Measurements from ENCODE around the gene AEBP1. TPM values are rescaled to one million over a fixed set of nuclear protein-coding genes. Genes with fewer than 3 reads are reported as not detected.
A peak's percentile ranks its signal among the peaks of the same experiment; 100 is the strongest.

AEBP1 gene
- total and polyA plus RNA-seq, 2 of the 4 experiments (the other 2 are of a cell fraction), result 1.1 to 5.7 TPM

DNA sequence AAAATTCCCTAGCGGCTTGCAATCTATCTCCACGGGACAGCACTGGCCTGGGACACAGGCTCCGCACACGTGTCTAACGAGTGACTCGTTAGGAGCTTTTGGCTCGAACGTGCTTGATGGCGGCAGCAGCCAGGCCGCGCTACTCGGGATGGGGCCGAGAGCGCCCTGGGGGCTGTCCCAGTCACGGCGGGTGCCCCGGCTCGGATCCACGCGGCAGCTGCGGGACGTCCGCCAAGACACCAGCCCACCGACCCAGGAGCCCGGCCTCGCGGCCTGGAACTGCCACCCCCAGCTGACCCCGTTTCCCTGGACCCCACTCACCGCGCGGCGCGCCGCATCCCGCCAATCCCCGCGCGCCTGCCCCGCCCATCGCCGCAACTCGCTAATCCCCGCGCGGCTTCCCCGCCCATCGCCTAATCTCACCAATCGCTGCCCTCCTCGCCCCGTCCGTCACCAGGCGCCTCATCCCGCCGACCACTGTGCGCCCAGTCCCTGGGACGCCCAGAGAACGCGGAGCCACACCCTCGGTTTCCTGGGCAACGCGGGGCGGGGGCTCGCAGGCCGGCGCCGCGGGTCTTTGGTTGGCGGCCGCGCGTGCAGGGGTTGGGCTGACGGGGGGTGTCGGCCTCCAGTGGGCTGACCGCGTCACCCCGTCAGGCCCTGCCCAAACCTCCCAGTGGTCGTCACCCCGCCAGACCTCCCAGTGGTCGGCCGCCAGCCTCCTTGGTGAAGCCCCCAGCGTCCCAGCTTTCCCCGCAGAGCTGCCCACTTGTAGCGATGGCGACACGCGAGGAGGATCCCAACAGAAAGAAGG is 19.3 kb downstream of the AEBP1 start, which contains the start of gene POLD2:
Gene POLD2 (minus strand): TSS at position 359 of the 814 bp plus-strand sequence. CDS start 1,495 bp downstream, outside the sequence.
- ChIA-PET CTCF (interaction anchor here (1.0 kb wide), 1 partner anchor 73 kb away, joined by 3 read pairs; no protein-coding TSS in a partner anchor), POLR2A (ENCODE audit: unreplicated experiment) (no interaction called here)
- Histone ChIP-seq H3K4me1 (ENCODE audit: control insufficient read depth, insufficient read depth, low read length) (peaks cover 6% of the 10 kb centered on the region), H3K56ac (ENCODE audit: extremely low read depth, insufficient read depth, low read length) (peak within 1 kb of the TSS; percentile 76), H3K4me2 (ENCODE audit: low read depth, low read length) (peak within 1 kb of the TSS; percentile 99), H3K9ac (ENCODE audit: low read depth, low read length) (peak within 1 kb of the TSS; percentile 77), H3K4me3 (ENCODE audit: insufficient read depth, low read depth, low read length) (peak within 1 kb of the TSS; percentile 92), H2BK15ac (ENCODE audit: low read depth, low read length) (no peak within 1 kb of the TSS), H3K79me1 (ENCODE audit: low read depth in 1 of 2, low read length in 2 of 2) (peaks cover 17 to 44% of the 10 kb centered on the region in 2 experiments), H2BK120ac (ENCODE audit: low read depth, low read length) (peak within 1 kb of the TSS; percentile 19; the same call in 1 of the 2 replicates), H2AK9ac (replicated peaks; ENCODE audit: low read depth, low read length, poor library complexity) (peak within 1 kb of the TSS; percentile 96), H4K5ac (ENCODE audit: low read depth, low read length) (peak within 1 kb of the TSS; percentile 47), H2BK5ac (ENCODE audit: low read depth, low read length, poor library complexity, severe bottlenecking) (peak within 1 kb of the TSS; percentile 76), H2BK20ac (ENCODE audit: low read depth, low read length) (no peak within 1 kb of the TSS), H2AFZ (replicated peaks; ENCODE audit: low read length, poor library complexity) (peak within 1 kb of the TSS; percentile 98), H3K18ac (ENCODE audit: low read depth, low read length) (peak within 1 kb of the TSS; percentile 0; the same call in 1 of the 2 replicates), H3K27me3 (ENCODE audit: control insufficient read depth, insufficient read depth, low read length) (no peaks in the 10 kb centered on the region), H3K9me3 (ENCODE audit: control insufficient read depth, insufficient read depth, low read length) (peaks cover 4% of the 10 kb centered on the region), H3K23ac (ENCODE audit: low read depth, low read length) (peak within 1 kb of the TSS; percentile 93), H3K27ac (ENCODE audit: insufficient read depth, low read length) (peak within 1 kb of the TSS; percentile 62), H4K20me1 (ENCODE audit: insufficient read depth, low read length) (no peaks in the 10 kb centered on the region; the same call in 1 of the 2 replicates), H4K8ac (ENCODE audit: low read depth in 2 of 2, low read length in 2 of 2) (peak within 1 kb of the TSS; percentile 56 to 87), H4K91ac (ENCODE audit: insufficient read depth, low read depth, low read length) (peak within 1 kb of the TSS; percentile 73), H3K14ac (replicated peaks; ENCODE audit: low read depth, low read length) (peak within 1 kb of the TSS; percentile 91), H3K9me1 (ENCODE audit: insufficient read depth, low read length) (peaks cover 16% of the 10 kb centered on the region), H2AK5ac (ENCODE audit: low read depth, low read length) (peak within 1 kb of the TSS; percentile 47; the same call in 1 of the 2 replicates), H3K4ac (ENCODE audit: low read depth, low read length) (peak within 1 kb of the TSS; percentile 83), H3K36me3 (ENCODE audit: control insufficient read depth, insufficient read depth, low read length) (peaks cover 18% of the 10 kb centered on the region)
- ATAC-seq (ENCODE audit: low read depth) (peak; percentile 100), DNase-seq (peak; percentile 92)
- no TSS peak for BruUV-seq (replicated peaks)
- intact Hi-C loops (cut with micrococcal nuclease), result loop anchor here (1.0 to 2.0 kb wide), 2 partner anchors 41 to 51 kb away; partner anchors contain the start of gene POLM
- in situ Hi-C loops (cut with MboI; ENCODE audit: low sequenced_read_pairs), result loop anchor here (10.0 kb wide), 1 partner anchor 71 kb away; no protein-coding TSS in a partner anchor
- WGBS, 2 experiments (ENCODE audit: extremely low coverage in 2 of 2, insufficient read length in 1 of 2), result 0% methylated on average over 49 of the region's 86 CpGs; no CpG with 5 or more reads in 1 of the 2 experiments
- dilution Hi-C loops (cut with HindIII; ENCODE audit: low sequenced_read_pairs, unreplicated experiment), result no loop called here
- peak; percentile 19 for TF ChIP-seq RCOR1 (IDR thresholded peaks at IDR 0.05; ENCODE audit: insufficient replicate concordance, low read length)
- TF ChIP-seq CEBPB (IDR thresholded peaks at IDR 0.05; ENCODE audit: low read depth, low read length), result no peak
- TF ChIP-seq, protein P1, sequence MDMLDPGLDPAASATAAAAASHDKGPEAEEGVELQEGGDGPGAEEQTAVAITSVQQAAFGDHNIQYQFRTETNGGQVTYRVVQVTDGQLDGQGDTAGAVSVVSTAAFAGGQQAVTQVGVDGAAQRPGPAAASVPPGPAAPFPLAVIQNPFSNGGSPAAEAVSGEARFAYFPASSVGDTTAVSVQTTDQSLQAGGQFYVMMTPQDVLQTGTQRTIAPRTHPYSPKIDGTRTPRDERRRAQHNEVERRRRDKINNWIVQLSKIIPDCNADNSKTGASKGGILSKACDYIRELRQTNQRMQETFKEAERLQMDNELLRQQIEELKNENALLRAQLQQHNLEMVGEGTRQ (IDR thresholded peaks at IDR 0.05; ENCODE audit: low read depth, low read length), result peak; percentile 67
- TF ChIP-seq FOS (IDR thresholded peaks at IDR 0.05; ENCODE audit: low read depth, low read length), result no peak
- 0 out of 2 replicates have a peak, but pooled peaks have one; percentile 4 for TF ChIP-seq SMC3 (IDR thresholded peaks at IDR 0.05; ENCODE audit: low read depth, low read length)
- TF ChIP-seq NFE2L2 (IDR thresholded peaks at IDR 0.05; ENCODE audit: low read depth, low read length), result no peak
- TF ChIP-seq MAFK (IDR thresholded peaks at IDR 0.05; ENCODE audit: low read depth, low read length), result no peak
- no peak; the same call in 1 of the 2 replicates for TF ChIP-seq RAD21 (IDR thresholded peaks at IDR 0.05; ENCODE audit: low read length)
- TF ChIP-seq, protein P2, sequence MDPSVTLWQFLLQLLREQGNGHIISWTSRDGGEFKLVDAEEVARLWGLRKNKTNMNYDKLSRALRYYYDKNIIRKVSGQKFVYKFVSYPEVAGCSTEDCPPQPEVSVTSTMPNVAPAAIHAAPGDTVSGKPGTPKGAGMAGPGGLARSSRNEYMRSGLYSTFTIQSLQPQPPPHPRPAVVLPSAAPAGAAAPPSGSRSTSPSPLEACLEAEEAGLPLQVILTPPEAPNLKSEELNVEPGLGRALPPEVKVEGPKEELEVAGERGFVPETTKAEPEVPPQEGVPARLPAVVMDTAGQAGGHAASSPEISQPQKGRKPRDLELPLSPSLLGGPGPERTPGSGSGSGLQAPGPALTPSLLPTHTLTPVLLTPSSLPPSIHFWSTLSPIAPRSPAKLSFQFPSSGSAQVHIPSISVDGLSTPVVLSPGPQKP (IDR thresholded peaks at IDR 0.05; ENCODE audit: borderline replicate concordance, low read depth, low read length), result no peak
- peak; percentile 93 for TF ChIP-seq MAZ (IDR thresholded peaks at IDR 0.05; ENCODE audit: borderline replicate concordance, low read depth, low read length)
- TF ChIP-seq, protein P3, sequence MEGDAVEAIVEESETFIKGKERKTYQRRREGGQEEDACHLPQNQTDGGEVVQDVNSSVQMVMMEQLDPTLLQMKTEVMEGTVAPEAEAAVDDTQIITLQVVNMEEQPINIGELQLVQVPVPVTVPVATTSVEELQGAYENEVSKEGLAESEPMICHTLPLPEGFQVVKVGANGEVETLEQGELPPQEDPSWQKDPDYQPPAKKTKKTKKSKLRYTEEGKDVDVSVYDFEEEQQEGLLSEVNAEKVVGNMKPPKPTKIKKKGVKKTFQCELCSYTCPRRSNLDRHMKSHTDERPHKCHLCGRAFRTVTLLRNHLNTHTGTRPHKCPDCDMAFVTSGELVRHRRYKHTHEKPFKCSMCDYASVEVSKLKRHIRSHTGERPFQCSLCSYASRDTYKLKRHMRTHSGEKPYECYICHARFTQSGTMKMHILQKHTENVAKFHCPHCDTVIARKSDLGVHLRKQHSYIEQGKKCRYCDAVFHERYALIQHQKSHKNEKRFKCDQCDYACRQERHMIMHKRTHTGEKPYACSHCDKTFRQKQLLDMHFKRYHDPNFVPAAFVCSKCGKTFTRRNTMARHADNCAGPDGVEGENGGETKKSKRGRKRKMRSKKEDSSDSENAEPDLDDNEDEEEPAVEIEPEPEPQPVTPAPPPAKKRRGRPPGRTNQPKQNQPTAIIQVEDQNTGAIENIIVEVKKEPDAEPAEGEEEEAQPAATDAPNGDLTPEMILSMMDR (conservative IDR thresholded peaks at IDR 0.05; ENCODE audit: low read depth, low read length), result no peak
- TF ChIP-seq POLR2A (IDR thresholded peaks at IDR 0.05; ENCODE audit: low read depth, low read length), result peak; percentile 61
- peak; percentile 80 for TF ChIP-seq BHLHE40 (IDR thresholded peaks at IDR 0.05; ENCODE audit: low read depth, low read length)
